HG03354 (cell line): ENCODE data around the gene MECP2.

Experiments
- ATAC-seq: cut with Tn5 transposase; IDR thresholded peaks from one replicate; pipeline ENCODE4 v1.9.1; 2021; ENCODE audit warnings: mild to moderate bottlenecking; ENCODE audit not compliant: unreplicated experiment, poor library complexity, severe bottlenecking

The MECP2 gene

DNA sequence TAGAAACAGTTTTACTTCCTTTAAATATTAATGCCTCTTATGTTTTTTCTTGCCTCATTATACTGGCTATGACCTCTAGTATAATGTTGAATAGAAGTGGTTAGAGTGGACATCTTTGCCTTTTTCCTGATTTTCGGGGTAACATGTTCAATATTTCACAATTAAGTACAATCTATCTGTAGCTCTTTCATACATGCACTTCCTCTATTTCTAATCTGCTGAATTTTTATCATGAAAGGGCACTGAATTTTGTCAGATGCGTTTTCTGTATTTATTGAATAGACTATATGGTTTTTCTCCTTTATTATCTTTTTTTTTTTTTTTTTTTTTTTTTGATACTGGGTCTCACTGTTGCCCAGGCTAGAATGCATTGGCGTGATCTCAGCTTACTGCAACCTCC is 29.0 kb downstream of the MECP2 start:
- no peak for ATAC-seq

DNA sequence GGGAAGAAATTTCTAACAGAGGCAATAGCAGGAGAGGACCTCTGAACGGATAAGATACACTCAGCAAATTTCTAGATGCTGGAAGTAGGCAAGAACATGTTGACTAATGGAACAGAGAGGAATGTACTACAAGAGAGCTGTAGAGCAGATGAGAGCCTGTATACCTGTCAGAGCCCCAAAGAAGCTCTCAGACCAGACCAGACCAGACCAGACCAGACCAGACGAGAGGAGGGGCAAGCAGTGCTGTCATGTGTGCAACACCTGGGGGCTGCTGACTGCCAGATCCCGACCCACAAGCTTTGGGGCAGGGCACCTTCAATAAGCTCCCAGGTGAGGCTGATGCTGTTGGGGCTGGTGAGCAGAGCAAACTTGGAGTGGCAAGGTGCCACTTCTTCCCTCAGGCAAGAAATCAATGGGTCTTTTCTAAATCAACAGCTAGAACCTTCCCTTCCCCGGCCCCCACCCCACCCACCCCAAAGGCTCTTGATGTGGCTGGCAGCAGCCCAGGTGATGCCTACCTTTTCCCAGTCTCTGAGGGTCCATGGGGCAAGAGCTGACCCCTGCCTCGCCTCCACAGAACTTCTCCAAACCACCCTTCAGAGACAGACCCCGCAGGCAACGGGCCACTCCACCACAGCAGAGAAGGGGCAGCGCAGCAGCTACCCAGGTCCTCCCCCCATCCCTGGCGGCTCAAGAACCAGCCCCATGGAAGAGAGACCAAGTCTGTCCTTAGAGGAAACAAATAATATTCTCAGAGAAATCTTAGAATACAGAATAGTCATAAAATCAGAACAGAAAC is 32.7 kb downstream of the MECP2 start:
- ATAC-seq: no peak

DNA sequence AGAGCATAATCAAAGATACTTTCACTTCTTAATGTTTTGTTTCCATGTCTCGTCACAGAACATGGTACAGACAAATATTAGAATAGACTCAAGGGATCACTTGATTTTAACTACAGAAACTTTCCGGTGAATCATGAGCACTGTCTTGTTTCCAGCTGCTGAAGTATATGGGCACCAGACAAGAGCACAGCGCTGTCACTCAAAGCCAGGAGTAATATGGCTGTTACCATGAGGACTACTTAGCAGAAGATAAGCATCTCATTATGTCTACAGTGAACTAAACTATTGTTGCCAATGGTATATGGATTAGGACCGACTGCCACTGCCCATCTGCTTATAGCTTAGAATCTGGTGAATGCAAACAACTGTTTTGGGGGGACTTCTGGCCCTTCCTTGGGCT is 34.3 kb downstream of the MECP2 start:
- no peak for ATAC-seq

DNA sequence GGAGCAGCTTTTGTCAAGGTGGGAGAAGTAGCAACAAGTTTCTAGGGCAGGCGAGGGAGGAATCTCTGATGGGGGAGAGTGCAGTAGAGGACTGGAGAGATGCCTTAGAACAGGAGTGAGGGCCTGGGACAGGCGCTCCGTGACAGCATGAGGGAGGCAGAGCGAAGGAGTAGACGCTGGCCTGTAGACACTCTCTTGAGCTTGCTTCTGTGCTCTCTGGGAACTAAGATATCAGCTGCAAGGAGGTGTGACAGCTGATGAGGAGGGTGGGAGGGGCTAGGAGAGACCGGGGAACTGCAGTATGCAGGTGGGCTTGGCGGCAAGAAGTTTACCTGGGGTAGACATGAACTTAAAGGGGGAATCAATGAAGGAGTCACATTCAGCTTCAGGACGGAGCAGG is 35.7 kb downstream of the MECP2 start:
- no peak for ATAC-seq

DNA sequence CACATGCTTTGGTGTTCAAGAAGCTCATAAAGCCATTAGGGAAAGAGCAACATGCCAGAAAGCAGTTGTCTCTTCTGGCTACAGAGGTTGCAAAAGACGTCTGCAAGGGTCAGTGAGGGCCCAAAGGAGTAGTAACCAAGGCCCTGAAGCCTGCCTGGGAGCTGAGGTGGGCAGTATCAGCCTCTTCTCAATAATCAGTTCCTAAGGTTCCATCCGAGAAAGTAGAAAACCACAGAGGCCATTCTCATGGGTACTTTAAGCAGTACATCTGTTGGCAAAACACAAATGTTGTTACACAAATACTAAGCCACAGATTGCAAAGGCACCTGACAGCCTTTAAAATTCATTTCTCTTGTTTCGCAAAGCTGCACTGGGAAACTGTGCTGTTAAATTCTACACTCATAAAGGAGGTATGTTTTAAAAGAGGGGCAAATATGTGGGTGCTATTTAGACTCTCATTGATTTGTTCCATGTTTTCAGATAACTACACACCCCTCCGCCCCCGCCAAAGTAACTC is 37.7 kb downstream of the MECP2 start:
- ATAC-seq: no peak

DNA sequence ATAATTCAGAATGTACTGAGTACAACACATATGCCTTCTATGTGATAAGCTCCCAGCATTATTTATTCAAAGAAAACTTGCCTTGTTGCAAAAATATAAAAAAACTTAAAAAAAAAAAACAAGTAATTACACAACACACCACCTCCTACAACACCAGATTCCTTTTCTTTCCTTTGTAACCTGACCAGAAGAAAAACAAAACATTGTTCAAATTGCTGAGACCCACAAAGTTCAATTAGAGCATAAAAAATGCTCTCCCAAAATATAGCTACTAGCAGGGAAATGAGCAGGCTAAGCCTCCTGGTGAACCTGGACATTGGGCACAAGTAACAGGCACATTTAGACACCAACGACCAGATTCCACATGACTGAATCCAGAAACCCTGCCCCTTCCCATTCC is 38.3 kb downstream of the MECP2 start:
- no peak for ATAC-seq

DNA sequence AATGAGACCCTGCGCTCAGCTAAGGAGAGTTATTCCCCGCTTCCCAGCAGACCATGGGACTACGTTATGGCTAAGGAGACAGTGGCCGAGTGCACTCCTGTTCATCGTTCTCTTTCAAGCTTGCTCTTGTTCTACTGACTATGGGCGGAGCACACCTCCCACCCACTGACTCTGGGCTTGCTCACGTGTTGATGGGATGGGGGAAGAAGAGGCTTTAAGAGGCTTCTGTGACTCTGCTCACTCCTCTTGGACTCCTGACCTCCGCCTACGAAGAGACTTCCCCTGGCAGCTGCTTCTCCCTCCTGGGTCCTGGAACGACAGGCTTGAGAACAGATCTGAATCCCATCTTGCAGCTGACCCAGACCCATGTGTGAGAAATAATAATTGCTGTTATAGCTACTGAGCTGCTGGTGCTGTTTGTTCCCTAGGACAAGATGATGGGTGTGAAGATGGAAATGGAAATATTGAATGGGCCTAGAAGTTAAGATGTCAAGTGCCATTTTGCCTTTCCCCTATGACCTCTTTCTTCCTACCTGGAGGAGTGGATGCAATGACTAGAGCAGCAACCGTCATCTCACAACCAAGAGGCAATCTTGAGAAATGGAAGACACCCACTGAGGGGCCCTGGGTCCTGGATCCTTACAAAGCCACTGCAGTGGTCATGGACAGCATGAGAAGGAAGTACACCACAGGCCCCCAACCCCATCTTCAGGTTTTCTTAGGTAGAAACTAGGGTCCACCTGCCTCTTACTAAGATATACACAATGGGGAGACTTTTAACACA is 39.1 kb downstream of the MECP2 start:
- ATAC-seq: no peak

DNA sequence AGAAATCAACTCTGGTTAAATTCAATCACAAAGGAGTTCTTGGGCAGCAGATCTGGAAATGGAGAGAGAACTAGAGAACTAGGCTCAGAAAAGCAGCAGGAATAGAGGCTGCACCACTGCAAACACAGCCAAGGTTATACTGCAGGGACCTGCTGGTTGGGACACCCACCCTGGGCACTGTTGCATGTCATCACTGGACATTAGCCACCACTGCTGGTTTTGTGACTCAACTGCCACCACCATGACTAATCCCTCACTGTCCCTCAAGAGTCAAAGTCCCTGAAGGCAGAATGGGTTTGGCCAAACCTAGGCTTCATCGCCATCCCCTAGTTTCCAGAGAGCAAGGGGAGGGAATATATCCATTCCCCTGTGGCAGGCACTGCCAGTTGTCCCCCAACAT is 39.7 kb downstream of the MECP2 start:
- ATAC-seq: no peak

DNA sequence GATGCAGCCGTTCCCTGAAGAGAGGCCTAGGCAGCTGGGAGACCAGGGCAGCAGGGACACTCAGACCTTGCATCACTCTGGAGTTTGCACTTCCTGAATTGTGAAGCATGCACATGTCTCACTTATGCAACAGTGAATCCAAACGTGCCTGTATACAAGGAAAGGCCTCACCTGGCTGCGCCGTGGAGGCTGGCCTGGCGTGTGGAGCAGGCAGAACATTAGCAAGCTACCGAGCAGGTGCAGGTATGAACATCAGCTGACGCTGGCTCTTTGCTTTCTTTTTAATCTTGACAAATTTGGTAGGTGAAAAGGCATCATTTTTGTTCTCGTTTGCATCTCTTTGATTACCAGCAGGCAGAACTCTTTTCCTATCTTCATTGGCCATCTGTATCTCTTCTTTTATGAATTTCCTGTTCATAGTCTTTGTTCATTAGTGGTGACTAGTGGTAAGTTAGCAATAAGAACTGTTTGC is 40.7 kb downstream of the MECP2 start:
- ATAC-seq: no peak

DNA sequence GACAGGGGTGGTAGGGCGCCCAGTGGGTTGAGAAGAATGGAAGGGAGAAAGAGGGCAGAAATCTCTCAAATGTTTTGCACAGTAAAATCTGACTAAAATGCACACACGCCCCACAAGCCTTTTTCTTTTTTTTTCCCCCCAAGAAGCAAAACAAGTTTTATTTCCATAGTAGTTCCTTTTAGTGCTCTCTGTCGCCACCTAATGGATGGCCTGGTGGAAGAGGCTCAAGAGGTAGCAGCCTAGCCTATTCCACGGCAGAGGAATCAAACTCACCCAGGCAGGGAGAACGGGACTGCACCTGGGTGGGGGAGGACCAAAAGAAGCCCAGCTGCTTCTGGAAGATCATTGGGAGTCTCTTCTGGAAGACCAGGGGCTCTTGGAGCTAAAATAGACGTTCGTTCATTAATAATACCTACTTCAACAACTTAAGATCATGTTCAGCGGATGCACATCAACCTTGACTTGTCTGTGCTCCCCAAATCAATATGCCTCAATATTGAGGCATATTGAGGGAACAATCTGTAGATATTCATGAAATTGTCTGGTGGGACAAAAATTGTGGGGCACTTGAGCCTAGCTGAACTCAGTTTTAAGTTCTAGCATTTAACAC is 46.2 kb downstream of the MECP2 start:
- no peak for ATAC-seq

DNA sequence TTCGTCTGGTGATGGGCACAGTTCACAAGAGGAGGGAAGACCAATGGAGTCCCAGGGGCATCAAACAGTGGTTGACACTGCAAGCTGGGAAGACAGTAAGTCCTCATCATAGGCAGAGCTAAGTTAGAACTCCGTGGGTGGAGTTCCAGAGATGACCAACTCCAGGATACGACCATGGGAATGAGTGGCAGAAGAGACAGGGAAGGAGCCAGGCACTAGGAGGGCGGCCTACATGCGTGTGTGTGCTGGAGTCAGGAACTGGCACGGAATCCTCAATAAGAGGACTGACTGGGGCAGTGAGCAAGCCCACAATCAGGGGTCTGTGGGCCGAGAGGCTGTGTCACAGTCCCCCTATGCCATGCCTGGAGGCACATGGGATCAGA is 47.4 kb downstream of the MECP2 start:
- no peak for ATAC-seq

DNA sequence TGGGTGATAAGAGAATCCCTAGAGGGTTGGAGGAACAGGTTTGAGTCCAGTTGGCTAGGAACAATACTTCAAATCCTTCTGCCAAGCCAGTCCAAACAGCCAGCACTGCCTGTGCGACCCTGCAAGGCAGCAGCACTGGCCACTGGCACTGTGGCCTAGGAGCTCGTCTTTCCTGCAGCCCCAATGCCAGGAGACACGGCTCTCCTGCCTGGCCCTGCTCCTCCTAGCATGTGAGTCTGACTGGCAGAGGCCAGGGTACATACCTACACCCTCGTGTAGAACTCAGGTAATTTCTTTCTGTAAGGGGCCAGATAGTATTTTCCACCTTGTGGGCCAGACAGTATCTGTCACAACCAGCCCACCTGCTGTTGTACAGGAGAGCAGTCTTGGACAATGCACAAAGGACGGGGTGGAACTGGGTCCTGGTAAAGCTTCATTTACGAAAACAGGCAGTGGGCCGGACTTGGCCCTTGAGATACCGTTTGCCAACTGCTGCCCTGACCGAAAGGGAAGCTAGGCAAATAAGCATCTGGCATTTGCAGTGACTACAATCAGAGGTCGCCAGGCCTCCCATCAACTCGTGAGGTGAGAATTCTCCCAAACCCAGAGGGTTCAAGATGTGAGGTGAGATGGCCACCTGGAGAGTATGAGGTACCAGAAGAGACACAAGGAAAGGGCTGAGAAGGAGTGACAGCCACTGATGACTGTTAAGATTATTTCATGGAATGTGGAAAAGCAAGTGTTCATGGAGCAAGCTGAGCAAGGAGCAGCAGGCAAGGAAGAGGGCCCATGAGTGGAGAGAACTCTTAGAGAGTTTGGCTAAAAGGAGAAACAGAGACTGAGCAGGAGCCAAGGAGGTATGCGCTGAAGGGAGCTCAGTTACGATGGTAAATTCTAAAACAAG is 48.1 kb downstream of the MECP2 start:
- ATAC-seq: no peak

DNA sequence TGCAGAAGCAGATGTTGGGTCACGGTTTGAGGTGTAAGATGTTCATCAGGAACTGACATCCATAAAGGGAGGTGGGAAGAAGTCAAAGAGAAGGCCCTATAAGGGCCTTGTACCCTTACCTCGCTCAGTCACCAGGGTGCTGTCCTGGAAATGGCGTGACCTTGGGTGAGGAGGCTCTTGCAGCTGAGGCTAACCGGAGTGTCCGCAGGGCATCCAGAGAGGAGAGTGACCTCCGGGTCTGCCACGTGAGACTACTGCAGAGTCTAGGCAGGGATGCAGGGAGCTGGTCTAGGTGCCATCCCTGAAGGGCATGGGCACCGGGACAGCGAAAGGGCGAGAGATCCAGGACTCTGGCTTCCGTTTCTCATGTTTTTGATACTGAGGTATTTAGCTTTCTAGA is 49.1 kb downstream of the MECP2 start:
- no peak for ATAC-seq

DNA sequence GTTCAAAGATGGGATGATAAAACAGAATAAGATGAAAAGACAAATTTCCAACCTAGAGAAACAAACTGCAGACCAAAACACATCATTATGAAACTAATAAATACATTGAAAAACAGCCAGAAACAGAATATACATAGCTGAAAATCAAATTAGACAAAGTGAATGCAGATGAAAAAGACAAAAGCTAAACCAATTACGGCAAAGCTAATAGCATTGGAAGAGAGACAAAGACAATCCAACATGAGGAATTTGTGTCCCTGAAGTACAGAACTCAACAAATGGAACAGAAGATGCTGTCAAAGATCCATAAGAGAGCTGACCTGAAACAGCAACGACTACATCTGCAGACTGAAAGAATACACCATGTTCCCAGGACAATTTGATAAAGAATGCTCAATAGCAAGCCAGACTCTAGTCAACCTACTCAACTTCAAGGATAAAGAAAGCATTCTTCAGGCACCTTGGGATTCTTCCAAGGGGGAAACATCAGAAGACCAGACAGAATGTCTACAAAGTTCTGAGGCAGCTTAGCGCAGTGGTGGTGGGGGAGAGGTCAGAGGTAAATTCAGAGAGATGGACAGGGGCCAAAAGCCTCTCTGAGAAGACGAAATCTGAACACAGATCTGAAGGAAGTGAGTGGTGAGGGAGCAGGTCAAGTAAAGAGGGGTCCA is 50.4 kb downstream of the MECP2 start:
- ATAC-seq: no peak

DNA sequence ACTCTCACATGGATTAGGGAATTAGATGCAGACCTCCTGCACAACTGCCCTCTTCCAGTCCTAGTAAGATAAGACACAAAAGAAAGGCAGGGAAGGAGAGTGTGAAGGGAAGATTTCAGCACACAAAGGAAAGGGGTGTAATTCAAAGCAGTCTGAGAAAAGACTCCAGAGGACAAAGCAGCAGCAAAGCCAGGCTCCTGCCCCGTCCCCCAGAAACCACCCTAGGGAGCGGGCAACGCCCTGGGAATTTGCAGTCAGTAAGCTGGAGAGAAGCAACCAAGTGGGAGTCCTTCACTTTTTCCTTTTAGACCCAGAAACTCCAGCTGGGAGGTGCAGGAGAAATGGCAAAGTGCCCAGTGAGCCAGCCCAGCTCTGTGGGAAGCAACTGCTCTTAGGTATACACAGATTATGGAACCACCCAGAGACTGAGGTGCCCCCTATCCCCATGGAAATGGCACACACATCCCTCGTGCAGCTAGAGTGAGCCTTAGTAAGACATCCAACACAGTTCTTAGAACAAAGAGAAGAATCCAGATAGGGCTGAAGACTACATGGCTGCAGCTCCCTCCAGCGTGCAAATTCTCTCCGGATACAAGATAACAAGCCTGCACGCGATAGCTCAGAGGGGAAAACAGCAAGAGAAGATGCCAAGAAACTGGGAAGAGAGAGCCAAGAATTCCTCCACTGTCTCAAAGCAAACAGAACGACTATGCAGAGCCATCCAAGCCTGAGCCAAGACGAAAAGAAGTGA is 51.3 kb downstream of the MECP2 start:
- ATAC-seq: no peak

DNA sequence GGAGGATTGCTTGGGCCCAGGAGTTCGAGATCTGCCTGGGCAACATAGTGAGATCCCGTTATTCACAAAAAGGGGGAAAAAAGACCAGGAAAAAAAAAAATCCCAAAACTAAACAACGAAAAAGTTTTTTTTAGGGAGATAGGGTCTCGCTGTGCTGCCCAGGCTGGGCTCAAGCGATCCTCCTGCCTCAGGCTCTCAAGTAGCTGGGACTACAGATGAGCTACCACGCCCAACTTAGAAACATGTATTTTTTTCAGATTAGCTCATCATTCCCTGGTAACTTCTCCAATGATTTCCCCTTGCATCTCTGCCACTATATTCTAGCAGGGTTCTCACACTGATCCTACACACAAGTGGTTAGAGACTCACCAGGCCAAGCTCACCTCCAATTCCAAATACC is 53.4 kb downstream of the MECP2 start:
- no peak for ATAC-seq

DNA sequence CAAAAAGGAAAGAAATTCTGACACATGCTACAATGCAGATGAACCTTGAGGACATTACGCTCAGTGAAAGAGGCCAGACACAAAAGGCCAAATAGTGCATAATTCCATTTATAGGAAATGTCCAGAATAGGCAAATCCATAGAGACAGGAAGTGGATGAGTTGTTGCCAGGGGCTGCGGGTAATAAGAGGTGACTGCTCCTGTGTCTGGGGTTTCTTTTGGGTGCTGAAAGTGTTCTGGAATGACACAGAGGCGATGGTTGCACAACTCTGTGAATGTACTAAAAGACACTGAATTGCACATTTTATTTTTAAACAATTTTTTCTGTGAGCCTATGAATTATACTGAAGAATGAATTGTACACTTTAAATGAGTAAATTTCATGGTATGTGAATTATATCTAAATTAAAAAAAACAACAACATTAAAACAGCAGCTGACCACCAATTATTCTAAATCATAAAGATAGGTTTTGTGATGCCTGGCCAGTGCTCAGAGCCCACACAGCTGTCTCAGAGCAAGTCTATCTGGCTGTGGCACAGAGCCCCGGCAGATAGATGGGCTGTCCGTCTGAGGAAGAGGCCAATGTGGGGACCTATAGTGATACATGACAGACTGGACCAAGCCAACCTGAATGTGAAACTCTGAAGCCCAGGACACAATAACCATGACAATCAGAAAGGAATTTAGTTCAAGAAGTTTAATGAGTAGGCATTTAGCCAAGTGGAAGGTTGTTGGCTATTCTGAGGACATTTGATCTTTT is 54.3 kb downstream of the MECP2 start:
- no peak for ATAC-seq

DNA sequence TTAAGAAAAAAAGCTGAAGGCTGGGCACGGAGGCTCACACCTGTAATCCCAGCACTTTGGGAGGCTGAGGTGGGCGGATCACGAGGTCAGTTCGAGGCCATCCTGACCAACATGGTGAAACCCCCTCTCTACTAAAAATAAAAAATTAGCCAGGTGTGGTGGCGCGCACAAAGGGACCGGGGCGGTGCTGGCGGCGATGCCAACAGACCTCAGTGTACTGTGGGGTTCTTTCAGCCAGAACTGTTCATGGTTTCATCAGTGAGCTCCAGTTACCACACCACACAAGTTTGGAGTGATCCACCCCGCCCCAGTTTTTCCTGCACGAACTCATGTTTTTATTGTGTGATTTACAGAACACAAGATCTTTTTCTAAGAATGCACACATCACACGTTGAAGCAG is 56.7 kb downstream of the MECP2 start:
- ATAC-seq: no peak
